Measurements from ENCODE around the gene SLFN14. TPM values are rescaled to one million over a fixed set of nuclear protein-coding genes. Genes with fewer than 3 reads are reported as not detected.

SLFN14 gene
- total RNA-seq, 2 donors from 2014 or later, result not detected

- H3K27me3 ChIP-seq (ENCODE audit: control insufficient read depth, insufficient read depth, low read length, poor library complexity, severe bottlenecking), result peaks cover 17% of the 10 kb centered on the region
- H3K36me3 ChIP-seq (ENCODE audit: control insufficient read depth, insufficient read depth, low read length), result no peaks in the 10 kb centered on the region
- H3K9ac ChIP-seq (ENCODE audit: extremely low read depth, low read length, poor library complexity, severe bottlenecking), result no peak overlapping the region
- no peak overlapping the region for H3K27ac ChIP-seq (ENCODE audit: low read depth, low read length)
- no peak for DNase-seq
- Mint-ChIP-seq H3K27me3 (ENCODE audit: insufficient read depth) (peaks cover 18% of the 10 kb centered on the region), H3K36me3 (ENCODE audit: low read depth) (no peaks in the 10 kb centered on the region), H3K27ac (no peak overlapping the region), H3K4me1 (no peaks in the 10 kb centered on the region), H3K4me3 (no peak overlapping the region), H3K9me3 (no peaks in the 10 kb centered on the region)
- no peaks in the 10 kb centered on the region for H3K9me3 ChIP-seq (ENCODE audit: control insufficient read depth, low read length)
- no peaks in the 10 kb centered on the region for H3K4me1 ChIP-seq (ENCODE audit: control insufficient read depth, insufficient read depth, low read length)
- TF ChIP-seq CTCF (conservative IDR thresholded peaks at IDR 0.05), result no peak
- H3K4me3 ChIP-seq (ENCODE audit: low read length), result no peak overlapping the region
These were observed 17.6 kb downstream of the SLFN14 start for GRCh38 chr17:35542990-35543389.

DNA sequence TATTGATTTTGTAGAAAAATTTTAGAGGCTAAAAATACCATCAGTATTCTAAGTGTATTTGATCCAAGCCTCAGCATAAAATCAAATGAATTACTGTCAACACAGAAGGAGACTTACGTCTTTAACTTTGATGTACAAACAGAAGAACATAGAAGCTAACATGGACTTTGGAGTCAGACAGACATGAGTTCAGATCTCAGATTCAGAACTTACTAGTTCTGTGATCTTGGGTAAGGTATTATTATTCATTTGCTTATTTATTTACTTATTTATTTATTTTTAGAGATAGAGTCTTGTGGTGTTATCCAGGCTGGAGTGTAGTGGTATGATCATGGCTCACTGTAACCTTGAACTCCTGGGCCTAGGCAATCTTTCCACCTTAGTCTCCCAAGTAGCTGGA is 19.2 kb downstream of the SLFN14 start:
- H3K27ac Mint-ChIP-seq, result no peak overlapping the region
- no peaks in the 10 kb centered on the region for H3K36me3 Mint-ChIP-seq (ENCODE audit: low read depth)
- no peaks in the 10 kb centered on the region for H3K9me3 Mint-ChIP-seq
- no peaks in the 10 kb centered on the region for H3K36me3 ChIP-seq (ENCODE audit: control insufficient read depth, insufficient read depth, low read length)
- peaks cover 12% of the 10 kb centered on the region for H3K27me3 Mint-ChIP-seq (ENCODE audit: insufficient read depth)
- no peaks in the 10 kb centered on the region for H3K9me3 ChIP-seq (ENCODE audit: control insufficient read depth, low read length)
- H3K4me3 Mint-ChIP-seq, result no peak overlapping the region
- TF ChIP-seq CTCF (conservative IDR thresholded peaks at IDR 0.05), result no peak
- no peak overlapping the region for H3K4me3 ChIP-seq (ENCODE audit: low read length)
- H3K4me1 Mint-ChIP-seq, result no peaks in the 10 kb centered on the region
- H3K27me3 ChIP-seq (ENCODE audit: control insufficient read depth, insufficient read depth, low read length, poor library complexity, severe bottlenecking), result peaks cover 5% of the 10 kb centered on the region
- H3K9ac ChIP-seq (ENCODE audit: extremely low read depth, low read length, poor library complexity, severe bottlenecking), result no peak overlapping the region
- no peak overlapping the region for H3K27ac ChIP-seq (ENCODE audit: low read depth, low read length)
- WGBS, 2 experiments (ENCODE audit: insufficient coverage in 1 of 2, insufficient read length in 1 of 2), result 86 to 89% methylated on average over 1 of the region's 1 CpG
- H3K4me1 ChIP-seq (ENCODE audit: control insufficient read depth, insufficient read depth, low read length), result no peaks in the 10 kb centered on the region
- DNase-seq, result no peak

- Histone ChIP-seq H3K27me3 (ENCODE audit: control insufficient read depth, insufficient read depth, low read length, poor library complexity, severe bottlenecking) (no peaks in the 10 kb centered on the region), H3K36me3 (ENCODE audit: control insufficient read depth, insufficient read depth, low read length) (no peaks in the 10 kb centered on the region), H3K4me1 (ENCODE audit: control insufficient read depth, insufficient read depth, low read length) (no peaks in the 10 kb centered on the region), H3K9ac (ENCODE audit: extremely low read depth, low read length, poor library complexity, severe bottlenecking) (no peak overlapping the region), H3K27ac (ENCODE audit: low read depth, low read length) (no peak overlapping the region), H3K4me3 (ENCODE audit: low read length) (no peak overlapping the region), H3K9me3 (ENCODE audit: control insufficient read depth, low read length) (no peaks in the 10 kb centered on the region)
- WGBS, 2 experiments (ENCODE audit: insufficient coverage in 1 of 2, insufficient read length in 1 of 2), result 94 to 100% methylated on average over 1 to 6 of the region's 8 CpGs
- Mint-ChIP-seq H3K4me3 (no peak overlapping the region), H3K9me3 (no peaks in the 10 kb centered on the region), H3K27me3 (ENCODE audit: insufficient read depth) (peaks cover 12% of the 10 kb centered on the region), H3K27ac (no peak overlapping the region), H3K36me3 (ENCODE audit: low read depth) (no peaks in the 10 kb centered on the region), H3K4me1 (no peaks in the 10 kb centered on the region)
- TF ChIP-seq CTCF (conservative IDR thresholded peaks at IDR 0.05), result no peak
- DNase-seq, result no peak
These were observed 19.8 kb downstream of the SLFN14 start for GRCh38 chr17:35540589-35541404.

All from endodermal cell (in vitro differentiated cells).